ENCODE results near the gene MED9. TPM values are rescaled to one million over a fixed set of nuclear protein-coding genes. Genes with fewer than 3 reads are reported as not detected.

The MED9 gene
- total and polyA plus RNA-seq, 2 of the 8 experiments (the other 6 are each of a cell fraction or from before 2014, with no cell fraction given), result 15.8 to 19.7 TPM

- TF ChIP-seq CBX8 (IDR thresholded peaks at IDR 0.05; ENCODE audit: borderline replicate concordance, low read depth, low read length), result no peak
- TF ChIP-seq NANOG (IDR thresholded peaks at IDR 0.05; ENCODE audit: insufficient read depth, low read depth, low read length, poor library complexity, severe bottlenecking), result no peak
- TF ChIP-seq JUN (IDR thresholded peaks at IDR 0.05; ENCODE audit: low read depth, low read length), result no peak
- no peak for TF ChIP-seq HDAC6 (IDR thresholded peaks at IDR 0.05; ENCODE audit: low read depth, low read length)
- TF ChIP-seq TBP (IDR thresholded peaks at IDR 0.05; ENCODE audit: low read depth, low read length), result no peak
- TF ChIP-seq TAF7 (optimal IDR thresholded peaks at IDR 0.05; ENCODE audit: borderline replicate concordance, low read depth, low read length), result no peak
Observed at GRCh38 chr17:17516941-17517720, 40.3 kb downstream of the MED9 start (continued).
